Skeletal muscle cell (primary cell): Measurements from ENCODE around the gene PTGDS.

Experiments
- DNase-seq: peaks from one replicate; pipeline ENCODE4 v3.0.0-alpha.2; 2010; ENCODE audit warnings: low read depth
- H3K4me3 ChIP-seq: 2 replicates; pipeline ENCODE4 v1.5.1; 2011; ENCODE audit warnings: low read depth, mild to moderate bottlenecking, control low read depth, low read length, moderate library complexity

PTGDS gene

DNA sequence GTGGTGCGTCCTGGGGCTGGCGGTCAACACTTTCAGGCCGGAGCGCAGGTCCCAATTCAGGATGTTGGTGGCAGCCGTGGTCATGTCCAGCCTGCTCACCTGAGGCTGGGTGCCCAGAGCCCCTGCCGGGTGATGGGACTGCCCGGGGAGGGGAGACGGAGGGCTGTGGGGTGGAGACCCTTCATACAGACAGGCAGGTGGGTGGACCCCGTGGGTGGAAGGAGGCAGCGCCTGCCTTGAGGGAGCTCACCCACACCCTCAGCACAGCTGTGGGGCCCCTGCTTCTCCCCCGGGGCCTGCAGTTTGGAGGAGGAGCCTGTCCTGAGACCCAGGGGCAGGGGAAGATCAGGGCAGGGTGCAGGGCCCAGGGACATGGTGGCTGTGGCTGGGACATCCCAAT lies 6.9 kb upstream of the PTGDS start:
- no peak overlapping the region for H3K4me3 ChIP-seq

DNA sequence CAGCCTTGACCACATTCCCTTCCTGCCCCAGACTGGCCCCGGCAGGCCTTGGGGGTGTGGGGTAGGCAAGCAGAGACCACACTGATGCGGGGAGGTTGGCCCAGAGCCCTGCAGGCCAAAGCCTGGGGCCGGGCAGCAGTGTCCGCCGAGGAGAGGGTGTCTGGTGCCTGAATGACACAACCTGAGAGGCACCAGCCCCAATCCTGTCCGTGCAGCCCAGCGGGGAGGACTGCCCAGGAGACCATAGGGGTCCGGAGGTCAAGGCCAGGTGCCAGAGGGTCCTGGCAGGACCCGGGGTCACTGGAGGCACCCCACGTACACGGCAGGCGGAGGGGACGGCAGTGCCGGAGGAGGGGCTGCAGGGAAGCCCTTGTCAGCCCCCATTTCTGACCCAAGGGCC lies 5.6 kb upstream of the PTGDS start:
- no peak for DNase-seq
- H3K4me3 ChIP-seq = no peak overlapping the region

More for the DNA sequence above, 6.9 kb upstream of the PTGDS start:
- no peak for DNase-seq

GRCh38 chr9:136972335-136972734 lies 5.0 kb upstream of the PTGDS start:
- no peak overlapping the region for H3K4me3 ChIP-seq
- DNase-seq = no peak

GRCh38 chr9:136972743-136973142 lies 4.6 kb upstream of the PTGDS start:
- H3K4me3 ChIP-seq = no peak overlapping the region
- DNase-seq = no peak

DNA sequence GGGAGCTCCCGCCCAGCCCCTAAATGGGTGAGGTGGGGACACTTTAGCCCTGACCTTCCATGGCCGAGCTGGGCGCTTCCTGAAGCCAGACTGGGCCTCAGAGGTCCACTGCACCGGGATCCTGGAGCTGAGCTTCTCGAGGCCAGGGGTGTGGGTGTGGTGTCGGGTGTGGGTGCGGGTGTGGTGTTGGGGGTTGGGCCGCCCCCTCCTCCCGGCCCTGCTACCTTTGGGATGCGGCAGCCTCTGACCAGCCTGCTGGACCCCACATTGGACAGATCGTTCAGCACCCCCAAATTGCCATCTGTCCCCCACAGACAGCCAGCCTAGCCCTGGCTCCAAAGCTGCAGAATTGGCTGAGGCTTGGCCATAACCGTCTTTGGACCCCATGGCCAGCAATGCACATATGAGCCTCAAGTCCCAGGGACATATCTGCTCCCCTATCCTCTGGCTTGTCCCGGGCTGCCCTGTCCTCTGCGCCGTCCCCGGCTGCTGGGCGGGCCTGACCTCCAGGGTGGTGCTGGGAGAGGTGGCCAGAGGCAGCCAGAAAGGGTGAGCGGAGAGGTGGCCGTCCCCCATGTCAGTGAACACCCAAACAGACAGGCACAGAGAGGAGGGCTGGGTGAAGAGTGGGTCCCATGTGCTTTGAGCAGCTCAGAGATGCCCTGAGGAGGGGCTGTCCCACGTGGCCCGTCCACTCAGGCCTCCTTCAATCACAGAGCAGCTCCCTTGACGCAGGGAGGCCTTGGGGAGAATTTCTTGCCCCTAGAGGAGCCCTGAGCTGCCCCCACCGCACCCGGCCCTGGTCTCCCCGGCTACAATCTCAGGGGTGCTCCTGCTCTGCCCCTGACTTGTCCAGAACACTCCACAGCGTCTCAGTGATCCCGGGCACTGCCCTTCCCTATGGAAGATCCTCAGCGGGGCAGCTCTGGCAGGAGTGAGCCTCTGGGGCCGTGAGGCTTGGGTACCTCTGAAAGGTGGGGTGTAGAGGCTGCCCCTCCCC lies 3.4 kb upstream of the PTGDS start:
- H3K4me3 ChIP-seq = no peak overlapping the region

GRCh38 chr9:136974817-136975535 lies 2.3 kb upstream of the PTGDS start:
- no peak overlapping the region for H3K4me3 ChIP-seq
- no peak for DNase-seq

More for the DNA sequence above, 3.4 kb upstream of the PTGDS start:
- DNase-seq = no peak

- DNase-seq = no peak
These were observed 1.7 kb upstream of the PTGDS start for GRCh38 chr9:136975644-136976043.

GRCh38 chr9:136977649-136978072 lies 357 bp downstream of the PTGDS start:
- DNase-seq = no peak
- peak overlapping the region; percentile 60 for H3K4me3 ChIP-seq

More at GRCh38 chr9:136975644-136976043, 1.7 kb upstream of the PTGDS start:
- H3K4me3 ChIP-seq = no peak overlapping the region

DNA sequence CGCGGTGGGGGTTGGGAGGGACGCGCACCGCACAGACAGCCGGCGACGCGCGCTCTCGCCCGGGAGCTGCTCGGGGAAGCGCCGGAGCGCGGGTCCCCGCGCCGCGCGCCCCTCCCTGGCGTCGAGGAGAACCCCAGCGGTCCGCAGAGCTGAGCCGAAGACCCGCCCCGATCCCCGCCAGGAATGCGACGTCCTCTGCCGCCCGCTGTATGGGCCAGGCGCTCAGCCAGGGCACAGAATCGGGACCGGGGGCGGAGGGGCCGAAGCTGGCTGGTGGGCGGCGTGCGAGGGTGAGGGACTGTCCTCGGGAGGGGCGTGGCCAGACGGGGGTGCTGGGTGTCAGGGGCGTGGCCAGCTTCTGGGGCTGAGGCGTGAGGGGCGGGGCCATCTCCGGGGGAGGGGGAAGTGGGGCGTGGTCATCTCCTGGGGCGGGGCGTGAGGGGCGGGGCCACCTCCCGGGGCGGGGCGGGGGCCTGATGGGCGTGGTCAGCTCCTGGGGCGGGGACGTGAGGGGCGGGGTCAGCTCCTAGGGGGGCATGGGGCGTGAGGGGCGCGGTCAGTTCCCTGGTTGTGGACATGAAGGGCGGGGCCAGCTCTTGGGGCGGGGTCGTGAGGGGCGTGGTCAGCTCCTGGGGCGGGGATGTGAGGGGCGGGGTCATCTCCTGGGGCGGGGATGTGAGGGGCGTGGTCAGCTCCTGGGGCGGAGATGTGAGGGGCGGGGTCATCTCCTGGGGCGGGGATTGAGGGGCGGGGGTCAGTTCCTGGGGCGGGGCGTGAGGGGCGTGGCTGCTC lies 965 bp downstream of the PTGDS start:
- peak overlapping the region; percentile 60 for H3K4me3 ChIP-seq

DNA sequence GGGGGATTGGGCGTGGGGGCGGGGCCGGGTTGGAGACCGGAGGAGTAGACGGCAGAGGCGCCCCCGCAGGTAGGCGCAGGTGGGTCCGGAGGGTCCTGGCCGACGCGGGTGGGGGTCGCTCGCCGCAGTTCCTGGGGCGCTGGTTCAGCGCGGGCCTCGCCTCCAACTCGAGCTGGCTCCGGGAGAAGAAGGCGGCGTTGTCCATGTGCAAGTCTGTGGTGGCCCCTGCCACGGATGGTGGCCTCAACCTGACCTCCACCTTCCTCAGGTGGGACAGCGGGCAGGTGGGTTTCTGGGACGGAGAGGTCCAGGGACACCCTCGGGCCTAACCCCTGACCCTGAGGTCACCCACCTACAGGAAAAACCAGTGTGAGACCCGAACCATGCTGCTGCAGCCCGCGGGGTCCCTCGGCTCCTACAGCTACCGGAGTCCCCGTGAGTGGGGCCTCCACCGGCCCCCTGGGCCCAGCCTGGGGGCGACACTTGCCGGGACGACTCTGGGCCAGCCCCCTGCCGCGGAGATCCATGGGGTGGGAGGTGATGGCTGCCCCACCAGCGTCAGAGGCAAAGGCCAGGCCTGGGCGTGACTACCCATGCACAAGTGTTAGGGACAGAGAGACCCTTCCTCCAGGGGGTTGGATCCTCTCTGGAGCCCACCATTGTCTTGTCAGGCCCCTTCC lies 1.7 kb downstream of the PTGDS start:
- no peak for DNase-seq
- no peak overlapping the region for H3K4me3 ChIP-seq

More for the DNA sequence above, 965 bp downstream of the PTGDS start:
- DNase-seq = no peak

DNA sequence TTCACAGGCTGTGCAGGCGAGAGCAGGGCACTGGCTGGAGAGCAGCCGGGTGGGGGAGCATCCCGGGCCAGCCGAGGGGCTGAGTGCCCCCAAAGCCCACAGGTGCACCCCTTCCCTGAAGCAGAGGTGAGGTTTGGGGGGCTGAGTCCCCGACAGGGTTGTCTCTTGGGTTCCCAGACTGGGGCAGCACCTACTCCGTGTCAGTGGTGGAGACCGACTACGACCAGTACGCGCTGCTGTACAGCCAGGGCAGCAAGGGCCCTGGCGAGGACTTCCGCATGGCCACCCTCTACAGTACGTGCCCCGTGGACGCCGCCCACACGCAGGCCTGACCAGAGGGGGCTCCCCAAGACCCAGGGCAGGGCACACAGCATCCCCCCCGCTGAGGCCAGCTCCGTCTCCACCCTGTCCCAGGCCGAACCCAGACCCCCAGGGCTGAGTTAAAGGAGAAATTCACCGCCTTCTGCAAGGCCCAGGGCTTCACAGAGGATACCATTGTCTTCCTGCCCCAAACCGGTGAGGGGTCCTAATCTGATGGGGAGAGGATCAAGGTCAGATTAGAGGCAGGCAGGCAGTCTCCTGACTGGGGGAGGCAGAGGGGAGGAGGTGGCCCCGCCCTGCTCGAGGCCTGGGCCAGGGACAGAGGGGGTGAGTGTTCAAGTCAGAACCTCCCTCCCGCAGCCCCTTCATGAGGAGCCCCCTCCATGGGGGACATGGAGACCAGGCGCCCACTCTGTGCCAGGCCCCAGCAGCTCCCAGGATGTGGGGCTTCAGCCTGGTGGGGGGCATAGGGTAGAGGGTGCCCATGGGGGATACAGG lies 2.7 kb downstream of the PTGDS start:
- no peak overlapping the region for H3K4me3 ChIP-seq
- DNase-seq = no peak

- DNase-seq = no peak
- H3K4me3 ChIP-seq = no peak overlapping the region
These were observed 3.6 kb downstream of the PTGDS start for GRCh38 chr9:136980669-136981478.

DNA sequence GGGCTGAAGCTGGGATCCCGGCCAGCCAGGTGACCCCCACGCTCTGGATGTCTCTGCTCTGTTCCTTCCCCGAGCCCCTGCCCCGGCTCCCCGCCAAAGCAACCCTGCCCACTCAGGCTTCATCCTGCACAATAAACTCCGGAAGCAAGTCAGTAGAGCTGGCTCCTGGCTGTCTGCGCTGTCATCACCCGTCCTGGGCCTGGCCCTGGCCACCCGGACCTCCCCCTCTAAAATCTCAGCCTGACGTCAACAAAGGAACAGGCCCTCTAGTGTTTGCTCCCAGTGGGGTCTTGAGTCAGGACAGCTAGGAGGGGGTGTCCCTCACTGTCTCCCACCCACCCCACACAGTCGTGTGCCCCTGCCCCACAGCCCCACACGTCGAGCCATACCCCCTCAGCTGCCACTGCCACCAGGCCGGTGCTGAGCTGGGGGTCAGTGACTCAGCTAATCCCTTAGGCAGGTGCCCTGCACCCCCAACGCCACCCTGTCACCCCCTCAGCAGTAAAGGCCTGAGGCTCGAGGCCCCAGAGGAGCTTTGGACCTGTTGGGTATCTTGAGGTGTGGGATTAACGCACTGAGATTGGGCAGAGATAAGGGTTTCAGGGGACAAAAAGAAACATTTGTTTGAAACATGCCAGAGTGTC lies 4.4 kb downstream of the PTGDS start:
- H3K4me3 ChIP-seq = no peak overlapping the region
- no peak for DNase-seq

- no peak within 1 kb of the TSS for H3K4me3 ChIP-seq
- DNase-seq = no peak
These were observed 5.1 kb downstream of the PTGDS start, which contains the start of gene LCNL1 for GRCh38 chr9:136982232-136983051. Gene LCNL1, plus strand, starts transcription at chr9:136982993. Its CDS starts 594 bp downstream, at chr9:136983587.

DNA sequence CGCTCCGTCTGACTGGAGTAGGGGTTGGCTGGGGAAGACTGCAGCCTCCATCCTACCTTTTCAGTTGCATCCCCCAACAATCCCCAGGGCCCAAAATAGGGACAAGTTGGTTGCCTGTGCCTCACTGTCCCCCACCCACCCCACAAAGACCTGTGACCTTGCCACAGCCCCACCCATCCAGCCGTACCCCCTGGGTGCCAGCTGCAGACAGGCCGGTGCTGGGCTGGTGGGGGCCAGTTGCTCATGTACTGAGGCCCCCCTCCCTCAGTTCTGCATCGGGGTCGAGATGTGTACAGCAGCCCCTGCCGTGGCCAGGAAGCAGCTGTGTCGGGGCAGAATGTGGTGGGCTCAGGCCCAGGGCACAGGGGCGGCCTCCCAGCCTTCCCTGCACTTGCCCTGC lies 5.9 kb downstream of the PTGDS start:
- no peak for DNase-seq
- no peak overlapping the region for H3K4me3 ChIP-seq

- H3K4me3 ChIP-seq = no peak overlapping the region
- no peak for DNase-seq
These were observed 6.5 kb downstream of the PTGDS start for GRCh38 chr9:136983656-136984314.
